Activated CD8-positive, alpha-beta T cell treated with anti-CD3 and anti-CD28 coated beads for 36 hours (primary cell): Measurements from ENCODE around the gene BPIFB4. TPM values are rescaled to one million over a fixed set of nuclear protein-coding genes. Genes with fewer than 3 reads are reported as not detected.

Experiments
- ATAC-seq: fragments of 200-7000 bp; cut with Tn5 transposase; one replicate; pipeline ENCODE4 v1.10.0; 2021; ENCODE audit warnings: mild to moderate bottlenecking, moderate library complexity
- CTCF ChIA-PET: fragments of 350-600 bp; sonication (Branson Sonifier 250); formaldehyde crosslinking; loops from one replicate; lab custom pipeline; 2021; ENCODE audit warnings: antibody characterized with exemption; lab: Charles Lee
- POLR2A ChIA-PET: fragments of 350-600 bp; sonication (Branson Sonifier 250); formaldehyde crosslinking; loops from one replicate; lab custom pipeline; 2021; ENCODE audit warnings: antibody characterized with exemption; lab: Charles Lee
- DNase-seq: peaks from one replicate; pipeline ENCODE4 v3.0.0-alpha.2; 2020
- H3K27ac Mint-ChIP-seq: one replicate; pipeline ENCODE4 v1.8.0; 2021; ENCODE audit warnings: mild to moderate bottlenecking, mixed read lengths
- H3K27me3 Mint-ChIP-seq: one replicate; pipeline ENCODE4 v1.8.0; 2021; ENCODE audit warnings: mixed read lengths
- H3K36me3 Mint-ChIP-seq: one replicate; pipeline ENCODE4 v1.8.0; 2021; ENCODE audit warnings: low read depth, mixed read lengths
- H3K4me1 Mint-ChIP-seq: one replicate; pipeline ENCODE4 v1.8.0; 2021; ENCODE audit warnings: low read depth, mixed read lengths
- H3K4me3 Mint-ChIP-seq: one replicate; pipeline ENCODE4 v1.8.0; 2021; ENCODE audit warnings: mild to moderate bottlenecking, moderate library complexity, mixed read lengths
- H3K9me3 Mint-ChIP-seq: one replicate; pipeline ENCODE4 v1.8.0; 2021; ENCODE audit warnings: mixed read lengths
- CTCF ChIP-seq: fragments of 200-600 bp; IDR thresholded peaks from one replicate; pipeline ENCODE4 v1.8.0; 2022; ENCODE audit warnings: antibody characterized with exemption, mild to moderate bottlenecking
- intact Hi-C: fragments of 100-400 bp; cut with micrococcal nuclease; formaldehyde crosslinking; loops from one replicate; pipeline ENCODE4 v1.10.0; 2022
- total RNA-seq, 2 experiments: library from RNA; stranded (reverse); gene quantifications; one replicate each; pipeline ENCODE4 v1.2.3, GENCODE V29; 2021

BPIFB4 gene
- total RNA-seq, 2 experiments from 2014 or later, result not detected

DNA sequence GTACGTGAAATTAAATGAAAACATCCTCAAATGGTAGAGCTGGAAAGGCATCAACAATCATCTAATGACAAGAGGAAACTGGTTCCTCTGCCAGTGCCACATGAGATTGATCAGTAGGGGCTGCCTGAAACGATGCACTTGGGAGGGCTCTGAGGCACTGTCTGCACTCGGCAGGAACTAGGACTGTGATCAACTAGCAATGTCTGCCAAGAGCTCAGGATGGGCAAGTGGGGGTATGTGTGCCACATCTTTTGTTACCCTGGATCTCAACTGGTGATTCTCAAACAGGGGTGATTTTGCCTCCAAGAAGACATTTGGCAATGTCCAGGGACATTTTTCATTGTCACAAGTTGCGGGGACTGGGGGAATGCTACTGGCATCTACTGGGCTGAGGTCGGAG lies 46.1 kb upstream of the BPIFB4 start:
- Mint-ChIP-seq H3K27ac (no peak overlapping the region), H3K27me3 (no peaks in the 10 kb centered on the region), H3K4me1 (no peaks in the 10 kb centered on the region), H3K9me3 (peaks cover 5% of the 10 kb centered on the region), H3K36me3 (no peaks in the 10 kb centered on the region), H3K4me3 (no peak overlapping the region)
- ChIA-PET CTCF (no interaction called here), POLR2A (interaction anchor here (0.8 kb wide), 1 partner anchor 11 kb away, joined by 3 read pairs; no protein-coding TSS in a partner anchor)
- intact Hi-C loops, result no loop called here
- no peak for TF ChIP-seq CTCF
- ATAC-seq (no peak), DNase-seq (no peak)

DNA sequence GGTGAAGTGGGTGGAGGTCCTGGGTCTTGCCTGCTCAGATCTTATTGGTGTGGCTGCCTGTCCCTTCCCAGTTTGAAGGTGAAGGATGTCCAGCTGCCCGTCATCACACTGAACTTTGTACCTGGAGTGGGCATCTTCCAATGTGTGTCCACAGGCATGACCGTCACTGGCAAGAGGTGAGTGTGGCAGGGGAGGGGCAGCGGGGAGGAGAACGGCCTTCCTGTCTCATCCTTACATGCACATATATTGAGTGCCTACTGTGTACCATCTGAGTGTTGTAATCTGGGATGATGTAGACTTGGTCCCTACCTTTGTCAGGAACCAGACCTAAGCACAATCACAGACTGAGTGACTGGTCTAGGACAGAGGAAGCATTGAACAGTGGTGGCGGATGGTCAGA lies 45.3 kb upstream of the BPIFB4 start:
- no peak for TF ChIP-seq CTCF
- CTCF ChIA-PET, result no interaction called here
- Mint-ChIP-seq H3K4me1 (no peaks in the 10 kb centered on the region), H3K27me3 (no peaks in the 10 kb centered on the region), H3K4me3 (no peak overlapping the region), H3K9me3 (peaks cover 5% of the 10 kb centered on the region), H3K27ac (no peak overlapping the region), H3K36me3 (no peaks in the 10 kb centered on the region)
- intact Hi-C loops, result no loop called here
- POLR2A ChIA-PET, result no interaction called here
- DNase-seq, result no peak
- no peak for ATAC-seq

- no peak for DNase-seq
- no peak overlapping the region for H3K4me3 Mint-ChIP-seq
- ATAC-seq, result no peak
- H3K27me3 Mint-ChIP-seq, result no peaks in the 10 kb centered on the region
- H3K9me3 Mint-ChIP-seq, result peaks cover 5% of the 10 kb centered on the region
- intact Hi-C loops, result no loop called here
- POLR2A ChIA-PET, result no interaction called here
- TF ChIP-seq CTCF, result no peak
- CTCF ChIA-PET, result no interaction called here
- no peaks in the 10 kb centered on the region for H3K4me1 Mint-ChIP-seq
- H3K27ac Mint-ChIP-seq, result no peak overlapping the region
- H3K36me3 Mint-ChIP-seq, result no peaks in the 10 kb centered on the region
These were observed 44.4 kb upstream of the BPIFB4 start for GRCh38 chr20:33034901-33035492.

- ATAC-seq (no peak), DNase-seq (no peak)
- Mint-ChIP-seq H3K27me3 (no peaks in the 10 kb centered on the region), H3K27ac (no peak overlapping the region), H3K36me3 (no peaks in the 10 kb centered on the region), H3K4me3 (no peak overlapping the region), H3K4me1 (no peaks in the 10 kb centered on the region), H3K9me3 (peaks cover 5% of the 10 kb centered on the region)
- POLR2A ChIA-PET, result no interaction called here
- CTCF ChIA-PET, result interaction anchor here (0.6 kb wide), 1 partner anchor 15 kb away, joined by 3 read pairs; no protein-coding TSS in a partner anchor
- no peak for TF ChIP-seq CTCF
- intact Hi-C loops, result no loop called here
These were observed 42.0 kb upstream of the BPIFB4 start for GRCh38 chr20:33037456-33037855.

DNA sequence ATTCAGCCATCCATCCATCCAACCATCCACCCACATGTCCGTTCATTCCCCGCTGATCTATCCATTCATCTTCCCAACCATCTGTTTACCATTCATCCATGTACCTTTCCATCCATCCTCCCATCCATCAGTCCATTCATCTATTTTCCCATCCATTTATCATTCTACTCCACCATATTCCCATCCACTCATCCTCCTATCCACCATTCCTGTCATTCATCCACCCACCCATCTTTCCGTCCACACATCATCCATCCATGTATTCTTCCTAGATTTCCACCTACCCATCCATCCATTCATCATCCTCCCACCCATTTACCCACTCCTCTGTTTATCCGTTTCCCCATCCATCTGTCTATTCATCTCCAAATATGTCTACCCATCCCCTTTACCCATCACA lies 41.2 kb upstream of the BPIFB4 start:
- ChIA-PET POLR2A (no interaction called here), CTCF (no interaction called here)
- Mint-ChIP-seq H3K9me3 (peaks cover 2% of the 10 kb centered on the region), H3K36me3 (no peaks in the 10 kb centered on the region), H3K4me3 (no peak overlapping the region), H3K27me3 (no peaks in the 10 kb centered on the region), H3K4me1 (no peaks in the 10 kb centered on the region), H3K27ac (no peak overlapping the region)
- DNase-seq (no peak), ATAC-seq (no peak)
- TF ChIP-seq CTCF, result no peak
- intact Hi-C loops, result no loop called here
